BE2C (cell line): ENCODE measurements around the gene TMEM190.

ENCODE experiments used
- DNase-seq: peaks from one replicate; pipeline ENCODE4 v3.0.0-alpha.2; 2020
- H3K27me3 ChIP-seq: fragments of 250-450 bp; sonication (Bioruptor Pico); 2 replicates; pipeline ENCODE4 v1.5.1; 2020; ENCODE audit warnings: mild to moderate bottlenecking
- H3K36me3 ChIP-seq: fragments of 250-450 bp; sonication (Bioruptor Pico); 2 replicates; pipeline ENCODE4 v1.5.1; 2020; ENCODE audit warnings: mild to moderate bottlenecking
- H3K4me1 ChIP-seq: fragments of 250-450 bp; sonication (Bioruptor Pico); 2 replicates; pipeline ENCODE4 v1.5.1; 2020
- H3K4me3 ChIP-seq: 2 replicates; pipeline ENCODE4 v1.5.1; 2011; ENCODE audit warnings: low read depth, low read length
- H3K9me3 ChIP-seq: fragments of 250-450 bp; sonication (Bioruptor Pico); 2 replicates; pipeline ENCODE4 v1.5.1; 2020
- TF ChIP-seq, protein P1 (sequence below): IDR thresholded peaks from 2 replicates; pipeline ENCODE4 v1.5.1; 2012; ENCODE audit warnings: mild to moderate bottlenecking, low read depth, low read length

TMEM190 gene

DNA sequence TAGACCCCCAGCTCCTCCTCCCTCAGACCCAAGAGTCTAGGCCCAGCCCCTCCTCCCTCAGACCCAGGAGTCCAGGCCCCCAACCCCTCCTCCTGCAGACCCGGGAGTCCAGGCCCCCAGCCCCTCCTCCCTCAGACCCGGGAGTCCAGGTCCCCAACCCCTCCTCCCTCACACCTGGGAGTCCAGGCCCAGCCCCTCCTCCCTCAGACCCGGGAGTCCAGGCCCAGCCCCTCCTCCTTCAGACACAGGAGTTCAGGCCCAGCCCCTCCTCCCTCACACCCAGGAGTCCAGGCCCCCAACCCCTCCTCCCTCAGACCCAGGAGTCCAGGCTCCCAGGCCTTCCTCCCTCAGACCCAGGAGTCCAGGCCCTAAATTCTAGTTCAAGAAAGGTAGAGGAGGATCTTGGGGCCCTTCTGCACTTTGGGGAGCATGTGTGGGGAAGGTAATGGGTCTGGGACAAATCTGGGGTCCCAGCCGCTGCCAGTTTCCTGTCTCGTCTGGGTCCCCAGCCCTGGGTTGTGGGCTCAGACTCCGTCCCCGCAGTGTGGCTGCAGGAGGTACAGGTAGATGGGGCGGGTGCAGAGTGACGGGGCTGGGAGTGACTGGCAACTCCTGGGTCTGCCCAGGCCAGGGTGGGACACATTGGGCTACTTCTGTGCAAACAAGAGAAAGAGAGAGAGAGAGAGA, 3.2 kb upstream of the TMEM190 start:
- no peaks in the 10 kb centered on the region for H3K9me3 ChIP-seq
- DNase-seq, result no peak
- peaks cover 19% of the 10 kb centered on the region for H3K27me3 ChIP-seq
- TF ChIP-seq, protein P1, sequence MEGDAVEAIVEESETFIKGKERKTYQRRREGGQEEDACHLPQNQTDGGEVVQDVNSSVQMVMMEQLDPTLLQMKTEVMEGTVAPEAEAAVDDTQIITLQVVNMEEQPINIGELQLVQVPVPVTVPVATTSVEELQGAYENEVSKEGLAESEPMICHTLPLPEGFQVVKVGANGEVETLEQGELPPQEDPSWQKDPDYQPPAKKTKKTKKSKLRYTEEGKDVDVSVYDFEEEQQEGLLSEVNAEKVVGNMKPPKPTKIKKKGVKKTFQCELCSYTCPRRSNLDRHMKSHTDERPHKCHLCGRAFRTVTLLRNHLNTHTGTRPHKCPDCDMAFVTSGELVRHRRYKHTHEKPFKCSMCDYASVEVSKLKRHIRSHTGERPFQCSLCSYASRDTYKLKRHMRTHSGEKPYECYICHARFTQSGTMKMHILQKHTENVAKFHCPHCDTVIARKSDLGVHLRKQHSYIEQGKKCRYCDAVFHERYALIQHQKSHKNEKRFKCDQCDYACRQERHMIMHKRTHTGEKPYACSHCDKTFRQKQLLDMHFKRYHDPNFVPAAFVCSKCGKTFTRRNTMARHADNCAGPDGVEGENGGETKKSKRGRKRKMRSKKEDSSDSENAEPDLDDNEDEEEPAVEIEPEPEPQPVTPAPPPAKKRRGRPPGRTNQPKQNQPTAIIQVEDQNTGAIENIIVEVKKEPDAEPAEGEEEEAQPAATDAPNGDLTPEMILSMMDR, result no peak
- peaks cover 16% of the 10 kb centered on the region for H3K4me1 ChIP-seq
- no peak overlapping the region for H3K4me3 ChIP-seq
- no peaks in the 10 kb centered on the region for H3K36me3 ChIP-seq

DNA sequence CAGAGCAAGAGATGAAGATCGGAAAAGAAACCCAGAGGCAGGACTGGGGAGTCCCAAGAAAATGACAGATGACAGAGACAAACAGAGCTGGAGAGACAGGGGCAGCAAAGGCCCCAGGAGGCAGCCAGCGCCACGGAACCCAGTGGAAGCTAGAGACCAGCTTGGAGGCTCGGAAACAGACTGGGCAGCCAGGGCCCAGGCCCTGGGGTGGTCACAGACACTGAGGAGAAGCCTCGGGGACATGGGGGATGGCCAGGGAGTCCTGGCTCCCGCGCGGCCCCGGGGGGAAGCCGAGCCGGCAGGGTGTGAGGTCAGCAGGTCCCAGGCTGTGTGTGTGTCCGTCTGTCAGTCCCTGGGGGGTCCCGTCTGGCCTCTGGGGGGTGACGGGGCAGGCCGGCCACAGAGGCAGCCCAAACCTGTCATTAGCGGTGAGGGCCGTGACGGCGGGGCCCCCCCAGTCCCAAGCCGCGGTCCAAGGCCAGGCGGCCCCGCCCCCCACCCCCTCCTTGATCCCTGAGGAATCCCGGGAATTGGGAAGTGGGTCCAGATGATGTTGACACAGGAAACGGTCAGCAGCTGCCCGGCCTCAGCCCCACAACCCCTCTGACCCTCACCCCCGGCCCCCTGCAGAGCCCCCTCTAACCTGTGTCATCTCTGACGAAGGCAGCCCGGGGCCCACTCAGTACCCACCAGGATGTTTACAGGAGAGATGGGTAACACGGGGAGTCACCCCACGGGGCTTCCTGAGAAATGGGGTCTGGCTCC, 2.5 kb upstream of the TMEM190 start:
- TF ChIP-seq, protein P1, result no peak
- H3K4me1 ChIP-seq, result peaks cover 18% of the 10 kb centered on the region

DNA sequence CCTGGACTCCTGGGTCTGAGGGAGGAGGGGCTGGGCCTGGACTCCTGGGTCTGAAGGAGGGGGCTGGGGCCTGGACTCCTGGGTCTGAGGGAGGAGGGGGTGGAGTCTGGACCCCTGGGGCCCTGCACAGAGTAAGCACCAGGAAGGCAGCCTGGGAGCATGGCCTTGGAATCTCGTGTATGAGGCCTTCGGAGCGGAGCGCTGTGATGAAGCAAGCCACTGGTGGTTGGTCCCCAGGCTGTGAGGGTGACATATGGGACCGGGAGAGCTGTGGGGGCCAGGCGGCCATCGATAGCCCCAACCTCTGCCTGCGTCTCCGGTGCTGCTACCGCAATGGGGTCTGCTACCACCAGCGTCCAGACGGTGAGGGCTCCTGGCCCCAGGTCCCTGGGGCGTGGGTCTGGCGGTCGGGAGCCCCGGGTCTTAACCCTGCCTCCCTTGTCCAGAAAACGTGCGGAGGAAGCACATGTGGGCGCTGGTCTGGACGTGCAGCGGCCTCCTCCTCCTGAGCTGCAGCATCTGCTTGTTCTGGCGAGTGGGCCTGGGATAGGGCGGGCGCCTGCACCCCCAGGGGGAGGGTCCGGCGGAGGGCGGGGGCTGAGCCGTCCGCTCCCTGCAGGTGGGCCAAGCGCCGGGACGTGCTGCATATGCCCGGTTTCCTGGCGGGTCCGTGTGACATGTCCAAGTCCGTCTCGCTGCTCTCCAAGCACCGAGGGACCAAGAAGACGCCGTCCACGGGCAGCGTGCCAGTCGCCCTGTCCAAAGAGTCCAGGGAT, 918 bp downstream of the TMEM190 start:
- DNase-seq, result no peak
- Histone ChIP-seq H3K27me3 (no peaks in the 10 kb centered on the region), H3K4me3 (peak overlapping the region; percentile 14), H3K36me3 (no peaks in the 10 kb centered on the region), H3K4me1 (peaks cover 13% of the 10 kb centered on the region), H3K9me3 (no peaks in the 10 kb centered on the region)
- TF ChIP-seq, protein P1, result no peak

More for the DNA sequence above, 2.5 kb upstream of the TMEM190 start:
- H3K4me3 ChIP-seq, result no peak overlapping the region
- no peaks in the 10 kb centered on the region for H3K9me3 ChIP-seq
- no peak for DNase-seq
- H3K36me3 ChIP-seq, result no peaks in the 10 kb centered on the region
- peaks cover 14% of the 10 kb centered on the region for H3K27me3 ChIP-seq

DNA sequence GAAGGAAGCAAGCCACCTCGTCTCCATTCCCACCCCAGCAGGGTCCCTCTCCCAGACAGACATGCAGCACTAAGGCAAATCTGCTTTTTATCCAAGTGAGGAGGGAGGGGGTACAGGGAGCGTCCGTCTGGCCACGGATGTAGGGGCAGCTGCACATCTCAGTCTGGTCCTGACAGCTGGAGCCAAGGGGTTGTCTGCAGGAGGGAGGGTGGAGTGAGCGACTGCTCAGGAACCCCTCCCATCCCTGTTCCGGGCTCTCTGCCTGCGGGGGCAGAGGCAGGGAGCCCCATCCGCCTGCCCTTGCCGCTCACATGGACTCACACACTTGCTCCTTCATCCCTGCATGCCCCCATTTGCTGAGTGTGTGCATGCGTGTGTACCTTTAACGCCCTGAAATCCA, 2.5 kb downstream of the TMEM190 start:
- no peak overlapping the region for H3K4me3 ChIP-seq
- H3K27me3 ChIP-seq, result no peaks in the 10 kb centered on the region
- peaks cover 10% of the 10 kb centered on the region for H3K4me1 ChIP-seq
- TF ChIP-seq, protein P1, result no peak
- no peak for DNase-seq
- H3K9me3 ChIP-seq, result no peaks in the 10 kb centered on the region
- H3K36me3 ChIP-seq, result no peaks in the 10 kb centered on the region

DNA sequence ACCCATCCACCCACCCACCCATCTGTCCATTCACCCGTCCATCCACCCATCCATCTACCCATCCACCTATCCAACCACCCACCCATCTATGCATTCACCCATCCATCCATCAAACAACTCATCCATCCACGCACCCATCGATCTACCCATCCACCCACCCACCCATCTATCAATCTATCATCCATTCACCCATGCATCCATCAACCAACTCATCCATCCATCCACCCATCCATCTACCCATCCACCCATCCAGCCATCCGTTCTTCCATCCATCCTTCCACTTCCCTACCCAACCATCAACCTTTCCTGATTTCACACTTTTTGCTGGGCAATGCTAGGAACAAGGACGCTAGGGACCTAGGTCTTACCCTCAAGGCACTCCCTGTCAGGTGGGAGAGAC, 5.4 kb downstream of the TMEM190 start:
- TF ChIP-seq, protein P1, result no peak
- Histone ChIP-seq H3K4me1 (peaks cover 13% of the 10 kb centered on the region), H3K9me3 (no peaks in the 10 kb centered on the region), H3K27me3 (no peaks in the 10 kb centered on the region), H3K4me3 (no peak overlapping the region), H3K36me3 (peaks cover 10% of the 10 kb centered on the region)
- no peak for DNase-seq
